K562 (cell line): Measurements from ENCODE around the gene NPTXR. TPM values are rescaled to one million over a fixed set of nuclear protein-coding genes. Genes with fewer than 3 reads are reported as not detected.

ENCODE experiments used
- CBX1 ChIP-seq: sonication (generic); IDR thresholded peaks from 2 replicates; pipeline ENCODE4 v1.6.1; 2016; ENCODE audit warnings: antibody characterized with exemption, low read depth, mild to moderate bottlenecking
- DACH1 ChIP-seq: fragments of 450-650 bp; IDR thresholded peaks from 2 replicates; pipeline ENCODE4 v1.6.1; 2018; ENCODE audit not compliant: partially characterized antibody
- HIVEP1 ChIP-seq: fragments of 250-450 bp; sonication (Bioruptor Pico); IDR thresholded peaks from 2 replicates; pipeline ENCODE4 v1.4.0; 2020; ENCODE audit warnings: mild to moderate bottlenecking
- HNRNPK ChIP-seq: fragments of 200-400 bp; formaldehyde crosslinking; IDR thresholded peaks from one replicate; pipeline ENCODE4 v1.6.1; 2018; ENCODE audit warnings: mild to moderate bottlenecking, low read depth, low read length; ENCODE audit not compliant: poor library complexity, severe bottlenecking
- HOMEZ ChIP-seq: fragments of 250-450 bp; sonication (Bioruptor Pico); IDR thresholded peaks from 2 replicates; pipeline ENCODE4 v1.4.0; 2020; ENCODE audit warnings: mild to moderate bottlenecking, moderate library complexity
- NUFIP1 ChIP-seq: fragments of 450-650 bp; IDR thresholded peaks from 2 replicates; pipeline ENCODE4 v1.6.1; 2018; ENCODE audit not compliant: partially characterized antibody
- PHTF2 ChIP-seq: fragments of 250-450 bp; sonication (Bioruptor Pico); IDR thresholded peaks from 2 replicates; pipeline ENCODE4 v1.5.0; 2021; ENCODE audit warnings: mild to moderate bottlenecking
- ZFP91 ChIP-seq: sonication (generic); formaldehyde crosslinking; IDR thresholded peaks from 2 replicates; pipeline ENCODE4 v1.8.0; 2022; ENCODE audit warnings: mild to moderate bottlenecking, missing genetic modification reagents
- ZNF263 ChIP-seq: sonication (generic); formaldehyde crosslinking; IDR thresholded peaks from 2 replicates; pipeline ENCODE4 v1.8.0; 2022; ENCODE audit warnings: mild to moderate bottlenecking, missing genetic modification reagents, borderline replicate concordance
- polyA plus RNA-seq, 8 experiments: library from polyadenylated mRNA; depleted of rRNA in 4 of 8; stranded (reverse) in 5 of 8; unstranded in 3 of 8; fragments of >200 nt; fragmentation: Nextera tagmentation in 2 of 8; fragmentation: Illumina TruSeq in 1 of 8; extraction: Ambion mirVana in 2 of 8; extraction: Trizol in 1 of 8; gene quantifications; 2 replicates each; pipeline versions ENCODE4 v1.2.1 to v1.2.3, GENCODE V29; 2011 to 2014; ENCODE audit warnings: inconsistent platforms in 1 of 8, missing spikeins in 1 of 8
- total RNA-seq, 7 experiments: library from RNA; depleted of rRNA in 6 of 7; stranded (reverse); fragments of >200 nt in 6 of 7; fragmentation: Illumina TruSeq in 2 of 7; extraction: Trizol in 2 of 7; gene quantifications; 2 replicates each; pipeline versions ENCODE4 v1.2.1 to v1.2.3, GENCODE V29; 2011 to 2021; ENCODE audit warnings: low replicate concordance in 1 of 7

The NPTXR gene
- total and polyA plus RNA-seq, 9 of the 15 experiments (the other 6 are each of a cell fraction or from before 2014, with no cell fraction given), result 0.01 to 3.1 (median 1.1) TPM

- TF ChIP-seq HOMEZ (CRISPR knock-in tag) (no peak), NUFIP1 (no peak), PHTF2 (CRISPR knock-in tag) (no peak), DACH1 (no peak), ZFP91 (CRISPR knock-in tag) (no peak), CBX1 (no peak), HIVEP1 (CRISPR knock-in tag) (no peak), ZNF263 (CRISPR knock-in tag) (no peak), HNRNPK (no peak)
- TF ChIP-seq, all 486 proteins: peak for 0
Observed at GRCh38 chr22:38826386-38826785, 17.4 kb downstream of the NPTXR start (continued).
